ENCODE data around the gene UBE2G1. TPM values are rescaled to one million over a fixed set of nuclear protein-coding genes. Genes with fewer than 3 reads are reported as not detected.
A peak's percentile ranks its signal among the peaks of the same experiment; 100 is the strongest.

Gene UBE2G1
- total and polyA plus RNA-seq, 10 of the 15 experiments (the other 5 are each of a cell fraction or from before 2014, with no cell fraction given) = 24.4 to 139 (median 77.4) TPM

DNA sequence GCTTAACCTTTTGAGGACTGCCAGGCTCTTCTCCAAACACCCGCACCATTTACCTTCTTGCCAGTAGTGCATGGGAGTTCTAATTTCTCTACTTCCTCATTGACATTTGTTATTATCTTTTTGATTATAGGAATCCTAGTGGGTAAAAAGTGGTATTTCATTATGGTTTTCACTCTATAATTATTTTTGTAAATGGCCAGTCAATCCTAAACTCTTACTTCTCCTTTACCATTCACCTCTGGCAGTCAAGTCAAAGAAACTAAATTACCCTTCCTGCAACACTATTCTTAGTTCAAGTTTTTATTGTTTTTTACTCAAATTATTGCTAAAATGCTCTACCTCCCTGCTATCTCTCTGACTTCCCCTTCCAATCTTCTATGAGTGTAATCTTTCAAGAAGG, 72.9 kb downstream of the UBE2G1 start:
- intact Hi-C loops (cut with micrococcal nuclease; ENCODE audit: unreplicated experiment) (no loop called here), in situ Hi-C loops (cut with MboI) (no loop called here)
- ATAC-seq = peak; percentile 84
- Histone ChIP-seq H3K79me2 (ENCODE audit: control insufficient read depth, insufficient read depth, low read length) (peaks cover 33% of the 10 kb centered on the region), H3K9ac (ENCODE audit: control insufficient read depth, insufficient read depth, low read length) (no peak overlapping the region), H3K27me3 (replicated peaks in 1 of 2; ENCODE audit: control insufficient read depth in 2 of 2, insufficient read depth in 2 of 2, low read length in 1 of 2) (no peaks in the 10 kb centered on the region), H2AFZ (ENCODE audit: control insufficient read depth, low read depth, low read length) (no peak overlapping the region), H3K4me3 (no peak overlapping the region), H3K4me2 (ENCODE audit: control insufficient read depth, insufficient read depth) (peak overlapping the region; percentile 30), H4K20me1 (ENCODE audit: control insufficient read depth, insufficient read depth) (no peaks in the 10 kb centered on the region), H3K36me3 (ENCODE audit: control insufficient read depth in 2 of 2, insufficient read depth in 2 of 2, low read length in 1 of 2) (peaks cover 7 to 26% of the 10 kb centered on the region in 2 experiments), H3K27ac (ENCODE audit: control insufficient read depth, insufficient read depth) (peak overlapping the region; percentile 56), H3K9me3 (replicated peaks; ENCODE audit: control insufficient read depth, insufficient read depth, low read length) (no peaks in the 10 kb centered on the region), H3K4me1 (ENCODE audit: control insufficient read depth, insufficient read depth, low read length) (peaks cover 35% of the 10 kb centered on the region)
- no peak for FAIRE-seq
- ChIA-PET RAD21 (ENCODE audit: unreplicated experiment) (interaction anchor here (0.7 to 1.3 kb wide), 4 partner anchors 10 to 127 kb away, joined by 3 to 7 read pairs (median 4); no protein-coding TSS in a partner anchor), POLR2A (no interaction called here), SMC1A (ENCODE audit: uncharacterized antibody, unreplicated experiment) (interaction anchor here (0.6 to 3.5 kb wide), 5 partner anchors 9 to 115 kb away, joined by 3 to 18 read pairs (median 4); no protein-coding TSS in a partner anchor), CTCF (interaction anchor here (1.3 to 2.8 kb wide), 3 partner anchors 11 to 119 kb away, joined by 3 to 11 read pairs (median 9); no protein-coding TSS in a partner anchor)
- 40% methylated on average over 1 of the region's 1 CpG for WGBS (ENCODE audit: insufficient coverage, insufficient replicate concordance, low lambda C conversion rate, missing lambda C conversion rate)
- peak; percentile 19 for DNase-seq (ENCODE audit: low read depth, low spot score)
- no TSS peak for BruUV-seq (replicated peaks)
- TF ChIP-seq, protein P1, sequence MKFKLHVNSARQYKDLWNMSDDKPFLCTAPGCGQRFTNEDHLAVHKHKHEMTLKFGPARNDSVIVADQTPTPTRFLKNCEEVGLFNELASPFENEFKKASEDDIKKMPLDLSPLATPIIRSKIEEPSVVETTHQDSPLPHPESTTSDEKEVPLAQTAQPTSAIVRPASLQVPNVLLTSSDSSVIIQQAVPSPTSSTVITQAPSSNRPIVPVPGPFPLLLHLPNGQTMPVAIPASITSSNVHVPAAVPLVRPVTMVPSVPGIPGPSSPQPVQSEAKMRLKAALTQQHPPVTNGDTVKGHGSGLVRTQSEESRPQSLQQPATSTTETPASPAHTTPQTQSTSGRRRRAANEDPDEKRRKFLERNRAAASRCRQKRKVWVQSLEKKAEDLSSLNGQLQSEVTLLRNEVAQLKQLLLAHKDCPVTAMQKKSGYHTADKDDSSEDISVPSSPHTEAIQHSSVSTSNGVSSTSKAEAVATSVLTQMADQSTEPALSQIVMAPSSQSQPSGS (IDR thresholded peaks at IDR 0.05; ENCODE audit: low read length) = 0 out of 2 replicates have a peak, but pooled peaks have one; percentile 16
- 0 out of 2 replicates have a peak, but pooled peaks have one; percentile 37 for TF ChIP-seq DPF2 (IDR thresholded peaks at IDR 0.05)
- 0 out of 2 replicates have a peak, but pooled peaks have one; percentile 44 for TF ChIP-seq ZBED1 (IDR thresholded peaks at IDR 0.05; ENCODE audit: borderline replicate concordance)
- peak; percentile 81 for TF ChIP-seq MEF2A (IDR thresholded peaks at IDR 0.05; ENCODE audit: insufficient read depth, low read depth, low read length)
- peak; percentile 69 for TF ChIP-seq JUNB (IDR thresholded peaks at IDR 0.05)
- TF ChIP-seq MTA2 (IDR thresholded peaks at IDR 0.05; ENCODE audit: low read depth) = peak; percentile 89
- TF ChIP-seq, protein P2, sequence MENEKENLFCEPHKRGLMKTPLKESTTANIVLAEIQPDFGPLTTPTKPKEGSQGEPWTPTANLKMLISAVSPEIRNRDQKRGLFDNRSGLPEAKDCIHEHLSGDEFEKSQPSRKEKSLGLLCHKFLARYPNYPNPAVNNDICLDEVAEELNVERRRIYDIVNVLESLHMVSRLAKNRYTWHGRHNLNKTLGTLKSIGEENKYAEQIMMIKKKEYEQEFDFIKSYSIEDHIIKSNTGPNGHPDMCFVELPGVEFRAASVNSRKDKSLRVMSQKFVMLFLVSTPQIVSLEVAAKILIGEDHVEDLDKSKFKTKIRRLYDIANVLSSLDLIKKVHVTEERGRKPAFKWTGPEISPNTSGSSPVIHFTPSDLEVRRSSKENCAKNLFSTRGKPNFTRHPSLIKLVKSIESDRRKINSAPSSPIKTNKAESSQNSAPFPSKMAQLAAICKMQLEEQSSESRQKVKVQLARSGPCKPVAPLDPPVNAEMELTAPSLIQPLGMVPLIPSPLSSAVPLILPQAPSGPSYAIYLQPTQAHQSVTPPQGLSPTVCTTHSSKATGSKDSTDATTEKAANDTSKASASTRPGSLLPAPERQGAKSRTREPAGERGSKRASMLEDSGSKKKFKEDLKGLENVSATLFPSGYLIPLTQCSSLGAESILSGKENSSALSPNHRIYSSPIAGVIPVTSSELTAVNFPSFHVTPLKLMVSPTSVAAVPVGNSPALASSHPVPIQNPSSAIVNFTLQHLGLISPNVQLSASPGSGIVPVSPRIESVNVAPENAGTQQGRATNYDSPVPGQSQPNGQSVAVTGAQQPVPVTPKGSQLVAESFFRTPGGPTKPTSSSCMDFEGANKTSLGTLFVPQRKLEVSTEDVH (IDR thresholded peaks at IDR 0.05; ENCODE audit: low read depth, partially characterized antibody) = no peak
- 0 out of 2 replicates have a peak, but pooled peaks have one; percentile 10 for TF ChIP-seq BCL11A (IDR thresholded peaks at IDR 0.05; ENCODE audit: low read depth, low read length)
- TF ChIP-seq FOXM1 (IDR thresholded peaks at IDR 0.05; ENCODE audit: low read depth, low read length) = no peak
- TF ChIP-seq, protein P3, sequence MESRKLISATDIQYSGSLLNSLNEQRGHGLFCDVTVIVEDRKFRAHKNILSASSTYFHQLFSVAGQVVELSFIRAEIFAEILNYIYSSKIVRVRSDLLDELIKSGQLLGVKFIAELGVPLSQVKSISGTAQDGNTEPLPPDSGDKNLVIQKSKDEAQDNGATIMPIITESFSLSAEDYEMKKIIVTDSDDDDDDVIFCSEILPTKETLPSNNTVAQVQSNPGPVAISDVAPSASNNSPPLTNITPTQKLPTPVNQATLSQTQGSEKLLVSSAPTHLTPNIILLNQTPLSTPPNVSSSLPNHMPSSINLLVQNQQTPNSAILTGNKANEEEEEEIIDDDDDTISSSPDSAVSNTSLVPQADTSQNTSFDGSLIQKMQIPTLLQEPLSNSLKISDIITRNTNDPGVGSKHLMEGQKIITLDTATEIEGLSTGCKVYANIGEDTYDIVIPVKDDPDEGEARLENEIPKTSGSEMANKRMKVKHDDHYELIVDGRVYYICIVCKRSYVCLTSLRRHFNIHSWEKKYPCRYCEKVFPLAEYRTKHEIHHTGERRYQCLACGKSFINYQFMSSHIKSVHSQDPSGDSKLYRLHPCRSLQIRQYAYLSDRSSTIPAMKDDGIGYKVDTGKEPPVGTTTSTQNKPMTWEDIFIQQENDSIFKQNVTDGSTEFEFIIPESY (IDR thresholded peaks at IDR 0.05) = no peak
- no peak for TF ChIP-seq MYB (IDR thresholded peaks at IDR 0.05; ENCODE audit: borderline replicate concordance, low read depth, low read length)
- TF ChIP-seq IKZF2 (IDR thresholded peaks at IDR 0.05) = peak in 1 of 2 experiments; percentile 46; a peak in 1 of 4 replicates
- peak in 1 of 2 experiments; percentile 55; a peak in 1 of 4 replicates for TF ChIP-seq EP300 (IDR thresholded peaks at IDR 0.05; ENCODE audit: borderline replicate concordance in 1 of 2, control insufficient read depth in 1 of 2, low read depth in 2 of 2, low read length in 2 of 2)
- TF ChIP-seq CBX5 (IDR thresholded peaks at IDR 0.05; ENCODE audit: low read depth) = no peak
- TF ChIP-seq NFIC (IDR thresholded peaks at IDR 0.05; ENCODE audit: low read depth, low read length) = peak; percentile 50; the same call in 1 of the 2 replicates
- peak; percentile 41; the same call in 1 of the 2 replicates for TF ChIP-seq RUNX3 (IDR thresholded peaks at IDR 0.05; ENCODE audit: low read length)
- TF ChIP-seq, protein P4, sequence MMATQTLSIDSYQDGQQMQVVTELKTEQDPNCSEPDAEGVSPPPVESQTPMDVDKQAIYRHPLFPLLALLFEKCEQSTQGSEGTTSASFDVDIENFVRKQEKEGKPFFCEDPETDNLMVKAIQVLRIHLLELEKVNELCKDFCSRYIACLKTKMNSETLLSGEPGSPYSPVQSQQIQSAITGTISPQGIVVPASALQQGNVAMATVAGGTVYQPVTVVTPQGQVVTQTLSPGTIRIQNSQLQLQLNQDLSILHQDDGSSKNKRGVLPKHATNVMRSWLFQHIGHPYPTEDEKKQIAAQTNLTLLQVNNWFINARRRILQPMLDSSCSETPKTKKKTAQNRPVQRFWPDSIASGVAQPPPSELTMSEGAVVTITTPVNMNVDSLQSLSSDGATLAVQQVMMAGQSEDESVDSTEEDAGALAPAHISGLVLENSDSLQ (IDR thresholded peaks at IDR 0.05) = peak; percentile 33; the same call in 1 of the 2 replicates
- no peak for TF ChIP-seq HCFC1 (IDR thresholded peaks at IDR 0.05; ENCODE audit: low read length)
